PC-9 (cell line): ENCODE measurements around the gene PMPCA.

Experiments used
- EZH2 ChIP-seq: fragments of 200-600 bp; sonication (generic); IDR thresholded peaks from 2 replicates; pipeline ENCODE4 v1.8.0; 2017; ENCODE audit warnings: antibody characterized with exemption, low read depth
- TF ChIP-seq, protein P1 (sequence below): fragments of 200-600 bp; sonication (generic); conservative IDR thresholded peaks from 2 replicates; pipeline ENCODE4 v1.6.1; 2017; ENCODE audit warnings: mixed run types, antibody characterized with exemption, mild to moderate bottlenecking, moderate library complexity

DNA sequence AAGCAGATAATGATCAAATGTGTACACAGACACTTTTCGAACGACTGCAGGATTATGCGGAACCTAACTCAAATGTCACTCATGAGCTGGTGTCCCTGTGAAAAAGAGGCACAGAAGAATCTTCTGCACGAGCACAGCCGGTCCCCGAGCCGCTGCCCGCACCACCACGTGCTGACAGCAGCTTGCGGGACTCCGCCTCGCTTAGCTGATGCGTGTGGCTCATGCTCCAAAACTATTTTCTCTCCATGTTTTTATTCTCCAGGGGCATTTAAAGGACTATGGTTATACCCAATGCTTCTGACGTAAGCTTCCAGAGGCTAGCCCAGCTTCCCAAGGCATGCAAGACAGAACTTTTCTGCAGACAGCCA lies 62.9 kb downstream of the PMPCA start:
- TF ChIP-seq, protein P1, sequence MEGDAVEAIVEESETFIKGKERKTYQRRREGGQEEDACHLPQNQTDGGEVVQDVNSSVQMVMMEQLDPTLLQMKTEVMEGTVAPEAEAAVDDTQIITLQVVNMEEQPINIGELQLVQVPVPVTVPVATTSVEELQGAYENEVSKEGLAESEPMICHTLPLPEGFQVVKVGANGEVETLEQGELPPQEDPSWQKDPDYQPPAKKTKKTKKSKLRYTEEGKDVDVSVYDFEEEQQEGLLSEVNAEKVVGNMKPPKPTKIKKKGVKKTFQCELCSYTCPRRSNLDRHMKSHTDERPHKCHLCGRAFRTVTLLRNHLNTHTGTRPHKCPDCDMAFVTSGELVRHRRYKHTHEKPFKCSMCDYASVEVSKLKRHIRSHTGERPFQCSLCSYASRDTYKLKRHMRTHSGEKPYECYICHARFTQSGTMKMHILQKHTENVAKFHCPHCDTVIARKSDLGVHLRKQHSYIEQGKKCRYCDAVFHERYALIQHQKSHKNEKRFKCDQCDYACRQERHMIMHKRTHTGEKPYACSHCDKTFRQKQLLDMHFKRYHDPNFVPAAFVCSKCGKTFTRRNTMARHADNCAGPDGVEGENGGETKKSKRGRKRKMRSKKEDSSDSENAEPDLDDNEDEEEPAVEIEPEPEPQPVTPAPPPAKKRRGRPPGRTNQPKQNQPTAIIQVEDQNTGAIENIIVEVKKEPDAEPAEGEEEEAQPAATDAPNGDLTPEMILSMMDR: no peak
- TF ChIP-seq EZH2: no peak
